ENCODE measurements around the gene SORBS2. TPM values are rescaled to one million over a fixed set of nuclear protein-coding genes. Genes with fewer than 3 reads are reported as not detected.

SORBS2 gene
- total and polyA plus RNA-seq, 3 donors from 2014 or later: 20.2 to 47.7 (median 26.0) TPM

GRCh38 chr4:185752872-185753271 lies 59.1 kb downstream of the SORBS2 start:
- H3K9me3 ChIP-seq: no peaks in the 10 kb centered on the region
- TF ChIP-seq CTCF (IDR thresholded peaks at IDR 0.05): no peak
- no peak for TF ChIP-seq POLR2A (IDR thresholded peaks at IDR 0.05)
- H3K36me3 ChIP-seq (ENCODE audit: low read depth, missing control alignments): no peaks in the 10 kb centered on the region
- no peaks in the 10 kb centered on the region for H3K4me1 ChIP-seq
- H3K27me3 ChIP-seq: no peaks in the 10 kb centered on the region
- H3K4me3 ChIP-seq: no peak overlapping the region
- intact Hi-C loops (cut with DNase I; ENCODE audit: low total_unique reads): no loop called here
- WGBS, 2 donors: 83 to 90% methylated on average over 5 of the region's 5 CpGs
- DNase-seq: no peak
- H3K27ac ChIP-seq: no peak overlapping the region

DNA sequence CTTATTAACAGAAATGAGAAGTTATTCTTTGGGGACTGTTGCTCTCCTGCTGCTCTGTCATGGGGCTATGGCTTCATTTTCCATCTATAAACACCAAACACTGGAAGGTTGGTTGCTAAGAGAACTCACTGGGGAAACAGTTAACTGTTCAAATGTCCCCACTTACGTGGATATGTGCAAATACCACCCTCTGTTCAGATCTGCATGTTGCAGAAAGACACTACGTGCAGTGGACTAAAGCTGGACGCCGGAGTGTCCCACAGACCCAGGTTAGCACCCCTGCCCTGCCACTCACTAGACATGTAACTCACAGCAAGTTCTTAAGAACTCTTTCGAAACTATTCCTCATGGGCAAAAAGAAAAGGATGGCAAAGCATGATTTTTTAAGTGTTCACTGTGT lies 62.1 kb downstream of the SORBS2 start:
- no peak for DNase-seq
- WGBS, 2 donors: 89 to 94% methylated on average over 5 of the region's 5 CpGs

GRCh38 chr4:185748901-185749390 lies 63.0 kb downstream of the SORBS2 start:
- no peaks in the 10 kb centered on the region for H3K27me3 ChIP-seq
- no peak overlapping the region for H3K4me3 ChIP-seq
- H3K9me3 ChIP-seq: no peaks in the 10 kb centered on the region
- 91 to 98% methylated on average over 3 of the region's 3 CpGs for WGBS, 2 donors
- TF ChIP-seq POLR2A (IDR thresholded peaks at IDR 0.05) (no peak), CTCF (IDR thresholded peaks at IDR 0.05) (no peak)
- intact Hi-C loops (cut with DNase I; ENCODE audit: low total_unique reads): no loop called here
- no peak for DNase-seq
- H3K36me3 ChIP-seq (ENCODE audit: low read depth, missing control alignments): no peaks in the 10 kb centered on the region
- H3K4me1 ChIP-seq: no peaks in the 10 kb centered on the region
- H3K27ac ChIP-seq: no peak overlapping the region

More for the DNA sequence above, 62.1 kb downstream of the SORBS2 start:
- Histone ChIP-seq H3K9me3 (no peaks in the 10 kb centered on the region), H3K4me3 (no peak overlapping the region), H3K27me3 (no peaks in the 10 kb centered on the region), H3K27ac (no peak overlapping the region), H3K36me3 (ENCODE audit: low read depth, missing control alignments) (no peaks in the 10 kb centered on the region), H3K4me1 (no peaks in the 10 kb centered on the region)
- no peak for TF ChIP-seq CTCF (IDR thresholded peaks at IDR 0.05)
- no peak for TF ChIP-seq POLR2A (IDR thresholded peaks at IDR 0.05)
- intact Hi-C loops (cut with DNase I; ENCODE audit: low total_unique reads): no loop called here

GRCh38 chr4:185745891-185746290 lies 66.1 kb downstream of the SORBS2 start:
- intact Hi-C loops (cut with DNase I; ENCODE audit: low total_unique reads): no loop called here
- no peak overlapping the region for H3K27ac ChIP-seq
- H3K27me3 ChIP-seq: no peaks in the 10 kb centered on the region
- 83 to 85% methylated on average over 9 of the region's 9 CpGs for WGBS, 2 donors
- H3K4me3 ChIP-seq: no peak overlapping the region
- no peaks in the 10 kb centered on the region for H3K36me3 ChIP-seq (ENCODE audit: low read depth, missing control alignments)
- no peaks in the 10 kb centered on the region for H3K4me1 ChIP-seq
- no peaks in the 10 kb centered on the region for H3K9me3 ChIP-seq
- no peak for DNase-seq
- TF ChIP-seq CTCF (IDR thresholded peaks at IDR 0.05) (no peak), POLR2A (IDR thresholded peaks at IDR 0.05) (no peak)

DNA sequence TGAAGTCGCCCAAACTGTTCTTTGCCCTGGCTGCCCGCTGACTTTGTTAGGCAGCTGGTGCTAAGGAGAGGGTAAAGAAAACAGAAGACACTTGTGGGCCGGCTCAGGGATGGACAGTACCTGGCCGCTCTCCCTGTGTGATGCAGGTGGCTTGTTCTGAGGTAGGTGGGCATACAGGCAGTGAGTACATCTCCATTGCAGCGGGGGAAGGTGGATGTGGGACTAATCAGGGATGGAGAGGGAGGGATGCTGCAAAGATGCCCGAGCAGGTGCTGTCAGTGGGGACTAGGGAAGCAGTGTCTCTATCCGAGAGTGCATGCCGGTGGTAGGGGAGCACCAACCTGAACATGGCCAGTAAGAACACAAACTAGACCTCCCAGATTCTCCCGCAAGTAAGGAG lies 67.0 kb downstream of the SORBS2 start:
- 95 to 97% methylated on average over 9 of the region's 9 CpGs for WGBS, 2 donors
- DNase-seq: no peak
- no peaks in the 10 kb centered on the region for H3K36me3 ChIP-seq (ENCODE audit: low read depth, missing control alignments)
- H3K27ac ChIP-seq: no peak overlapping the region
- intact Hi-C loops (cut with DNase I; ENCODE audit: low total_unique reads): no loop called here
- H3K9me3 ChIP-seq: no peaks in the 10 kb centered on the region
- no peaks in the 10 kb centered on the region for H3K27me3 ChIP-seq
- TF ChIP-seq POLR2A (IDR thresholded peaks at IDR 0.05) (no peak), CTCF (IDR thresholded peaks at IDR 0.05) (no peak)
- H3K4me3 ChIP-seq: no peak overlapping the region
- H3K4me1 ChIP-seq: no peaks in the 10 kb centered on the region

Measured in testis (tissue), 3 donors.